IPS-11a (cell line): Measurements from ENCODE around the gene TRIM31.
"Not testable (repeated sequence)": the region's sequence is repeated elsewhere in the genome, so short reads cannot be mapped to it uniquely, and the experiment has no call there.

Experiments
- H3K4me3 ChIP-seq: one replicate; pipeline ENCODE4 v1.5.1; 2013; ENCODE audit warnings: low read depth, low read length, control low read depth

TRIM31 gene

DNA sequence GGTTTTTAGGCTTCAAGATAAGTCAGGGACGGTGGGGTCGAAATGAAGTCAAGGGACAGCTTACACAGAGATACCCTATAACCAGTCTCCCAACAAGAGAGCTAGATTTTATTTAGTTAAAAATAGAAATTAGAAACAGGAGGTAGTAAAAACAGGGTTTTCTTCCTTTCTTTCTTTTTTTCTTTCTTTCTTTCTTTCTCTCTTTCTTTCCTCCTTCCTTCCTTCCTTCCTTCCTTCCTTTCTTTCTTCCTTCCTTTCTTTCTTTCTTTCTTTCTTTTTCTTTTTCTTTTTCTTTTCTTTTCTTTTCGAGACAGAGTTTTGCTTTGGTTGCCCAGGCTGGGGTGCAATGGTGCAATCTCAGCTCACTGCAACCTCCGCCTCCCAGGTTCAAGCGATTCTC, 5.8 kb upstream of the TRIM31 start:
- not testable (repeated sequence) for H3K4me3 ChIP-seq

DNA sequence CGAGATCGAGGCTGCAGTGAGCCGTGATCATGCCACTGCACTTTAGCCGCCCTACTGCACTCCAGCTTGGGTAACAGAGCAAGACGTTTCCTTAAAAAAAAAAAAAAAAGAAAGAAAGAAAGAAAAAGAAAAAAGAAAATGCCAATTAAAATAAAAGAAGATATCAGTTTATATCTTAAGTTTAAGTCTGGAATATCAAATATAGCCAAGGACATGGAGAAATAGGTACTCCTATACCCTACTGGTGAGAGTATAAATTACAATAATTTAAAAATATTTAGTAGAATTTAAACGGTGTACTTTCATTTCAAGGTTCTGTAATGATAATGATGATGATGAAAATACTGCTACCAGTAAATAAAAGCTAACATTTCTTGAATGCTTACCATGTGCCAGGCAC, 3.8 kb upstream of the TRIM31 start:
- H3K4me3 ChIP-seq = no peak overlapping the region

DNA sequence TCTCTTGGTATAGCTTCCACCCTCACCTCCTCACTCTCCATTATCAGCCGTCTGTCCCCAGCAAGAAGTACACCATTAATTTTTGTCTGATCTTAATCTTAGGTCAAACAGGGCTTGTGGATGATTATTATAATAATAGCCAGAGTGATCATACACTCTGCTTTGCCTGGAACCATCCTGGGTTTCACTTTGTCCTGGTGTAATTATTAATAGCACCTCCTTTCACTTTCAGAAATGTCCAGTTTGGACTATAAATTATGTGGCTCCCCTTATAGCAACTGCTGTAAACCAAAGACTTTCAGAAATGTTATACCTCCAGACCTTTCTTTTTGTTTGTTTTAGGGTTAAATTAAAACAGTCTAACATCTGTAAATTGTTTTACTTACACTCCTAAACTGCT, 951 bp upstream of the TRIM31 start:
- H3K4me3 ChIP-seq = no peak overlapping the region

DNA sequence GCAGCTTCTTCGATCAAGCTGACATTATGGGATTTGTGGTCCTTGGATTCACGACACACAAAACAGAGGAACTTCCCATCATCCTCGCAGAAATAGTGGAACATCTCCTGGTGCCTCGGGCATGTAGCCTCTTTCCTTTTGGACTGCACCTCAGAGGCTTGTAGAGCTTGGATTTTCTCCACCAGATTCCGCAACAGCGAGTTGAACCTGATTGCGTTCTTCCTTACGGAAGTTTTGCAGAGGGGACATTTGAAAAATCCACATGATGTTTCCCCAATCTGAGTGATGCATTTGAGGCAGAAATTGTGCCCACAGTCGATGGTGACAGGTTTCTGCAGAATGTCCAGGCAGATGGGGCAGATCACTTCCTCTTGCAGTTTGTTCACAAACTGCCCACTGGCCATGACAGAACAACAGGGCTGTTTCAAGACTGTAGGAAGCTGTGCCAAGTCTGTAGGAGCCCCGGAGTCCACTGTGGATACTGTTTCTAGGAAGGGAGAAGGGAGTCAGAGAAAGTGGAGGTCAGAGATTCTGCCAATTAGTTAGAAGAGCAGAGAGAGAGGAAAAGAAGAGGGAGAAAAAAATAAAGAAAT, 392 bp downstream of the TRIM31 start:
- H3K4me3 ChIP-seq = no peak overlapping the region

DNA sequence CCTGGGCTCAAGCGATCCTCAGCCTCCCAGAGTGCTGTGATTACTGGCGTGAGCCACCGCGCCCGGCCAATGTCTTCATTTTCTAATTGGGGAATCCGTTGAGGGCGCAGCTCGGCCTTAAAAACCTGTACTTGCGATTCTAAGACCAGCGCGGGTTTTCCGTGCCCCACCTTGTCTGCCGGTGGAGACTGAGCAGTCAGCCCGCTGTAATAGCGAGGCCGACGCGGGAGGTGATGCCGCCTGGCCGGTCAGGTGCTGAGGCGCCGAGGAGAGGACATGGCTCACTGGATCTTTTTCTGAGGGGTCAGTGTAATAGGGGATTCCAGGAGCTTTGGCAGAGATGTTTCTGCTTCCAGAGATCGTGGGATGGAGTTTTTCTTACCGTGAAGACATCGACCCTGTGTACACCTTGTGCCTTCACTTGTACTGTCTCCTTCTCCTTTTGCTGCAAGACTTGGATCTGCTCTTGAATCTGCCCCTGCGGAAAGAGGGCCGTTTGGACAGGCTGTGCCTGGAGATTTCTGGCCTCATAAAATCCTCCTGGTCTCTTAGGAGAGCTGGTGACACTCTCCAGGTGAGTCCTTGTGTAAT, 1.5 kb downstream of the TRIM31 start:
- H3K4me3 ChIP-seq = no peak overlapping the region

DNA sequence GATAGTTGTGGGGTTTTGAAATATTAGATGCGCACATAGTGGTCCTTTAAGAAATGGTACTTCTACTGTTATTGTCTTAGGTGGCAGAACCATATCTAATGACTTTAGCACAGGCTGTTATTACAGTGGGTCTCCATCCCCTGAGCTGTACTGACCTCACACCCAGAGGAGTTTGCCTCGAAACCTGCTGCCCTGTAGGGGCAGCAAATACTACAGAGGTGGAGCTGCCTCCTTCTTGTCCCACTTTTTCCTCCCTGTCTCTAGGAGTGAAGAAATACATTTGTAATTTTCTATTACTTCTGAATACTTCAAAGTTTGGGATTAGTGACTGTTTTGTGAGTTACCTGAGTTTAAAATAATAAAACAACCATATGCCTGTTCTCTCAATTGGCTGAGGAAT, 8.2 kb downstream of the TRIM31 start:
- H3K4me3 ChIP-seq = no peak overlapping the region

DNA sequence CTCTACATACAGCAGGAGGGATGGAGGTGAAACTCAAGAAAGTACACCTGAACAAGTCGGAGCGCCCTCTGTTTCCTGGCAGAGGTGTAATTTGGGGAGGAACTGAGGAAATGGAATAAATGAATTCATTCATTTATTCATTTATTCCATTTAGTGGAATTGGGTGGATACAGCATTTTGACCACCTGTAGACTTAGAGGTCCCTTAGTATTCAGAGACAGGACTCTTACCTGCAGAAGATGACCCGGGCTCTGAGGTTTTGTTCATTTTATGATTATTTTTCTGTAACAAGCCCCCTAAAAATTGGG, 9.1 kb downstream of the TRIM31 start:
- H3K4me3 ChIP-seq = peak overlapping the region; percentile 34

DNA sequence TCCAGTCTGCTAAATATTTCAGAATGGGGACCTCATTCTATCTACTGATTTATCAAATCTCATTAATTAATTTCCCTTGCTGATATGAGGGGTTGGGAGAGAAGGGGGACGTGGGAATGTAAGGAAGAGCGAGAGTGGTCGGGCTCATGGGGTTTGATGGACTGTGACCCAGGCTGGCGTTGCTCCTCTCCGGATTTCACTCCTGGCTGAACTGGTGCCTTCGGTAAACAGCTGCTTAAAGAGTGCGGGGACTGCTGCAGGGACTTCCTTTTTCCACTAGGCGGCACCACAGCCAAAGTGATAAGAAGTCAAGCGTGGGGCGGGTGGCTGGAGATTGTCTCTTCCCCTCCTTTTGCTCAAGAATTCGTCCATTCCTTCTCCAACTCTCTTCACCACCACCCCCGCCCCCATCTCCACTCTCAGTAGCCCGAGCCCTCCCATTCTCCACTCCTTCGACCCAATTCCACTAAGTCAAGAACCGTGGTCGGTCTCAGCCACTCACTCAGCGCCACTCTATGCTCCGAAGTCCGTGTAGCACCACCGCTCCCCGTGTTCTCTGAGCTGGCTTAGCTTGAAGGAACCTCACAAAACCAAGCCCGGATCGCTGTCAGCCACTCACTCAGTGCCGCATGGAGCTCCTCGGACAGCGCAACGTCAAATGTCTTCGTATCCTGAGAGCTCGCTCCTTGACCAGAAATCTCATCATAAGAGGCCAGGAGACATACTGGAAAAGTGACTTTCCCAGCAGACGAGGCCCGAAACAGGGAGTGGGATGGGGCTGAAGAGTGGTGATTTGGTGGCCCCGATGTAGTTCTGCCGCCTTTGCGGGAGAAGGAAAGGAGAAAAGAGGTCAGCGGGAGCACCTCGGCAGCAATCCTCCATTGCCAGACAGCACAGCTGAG, 9.7 kb downstream of the TRIM31 start:
- peak overlapping the region; percentile 34 for H3K4me3 ChIP-seq

DNA sequence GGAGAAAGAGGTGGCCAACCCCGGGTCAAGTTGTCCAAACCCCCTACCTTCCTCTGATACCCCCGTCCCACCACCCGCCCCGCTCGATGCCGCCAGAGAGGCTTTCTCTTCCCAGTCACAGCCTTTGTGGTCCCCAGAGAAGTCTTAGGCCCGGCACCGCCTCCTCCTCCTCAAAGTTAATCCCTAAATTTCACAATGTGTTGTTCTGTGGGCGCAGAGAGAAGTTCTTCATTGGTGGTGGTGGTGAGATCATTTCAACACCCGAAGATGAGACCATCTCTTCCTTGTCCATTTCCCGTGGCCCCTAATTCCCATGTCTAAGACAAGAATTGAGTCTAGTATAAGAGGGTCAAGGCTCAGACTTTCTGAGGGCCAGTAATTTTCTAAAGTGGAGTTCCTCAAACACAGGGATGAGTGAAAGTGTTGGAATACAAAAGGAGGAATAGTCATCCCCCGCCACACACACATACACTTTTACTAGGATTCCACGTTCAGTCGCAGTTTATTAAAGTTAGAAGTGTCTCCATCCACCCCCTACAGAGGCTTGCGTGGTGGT, 10.4 kb downstream of the TRIM31 start:
- no peak overlapping the region for H3K4me3 ChIP-seq

DNA sequence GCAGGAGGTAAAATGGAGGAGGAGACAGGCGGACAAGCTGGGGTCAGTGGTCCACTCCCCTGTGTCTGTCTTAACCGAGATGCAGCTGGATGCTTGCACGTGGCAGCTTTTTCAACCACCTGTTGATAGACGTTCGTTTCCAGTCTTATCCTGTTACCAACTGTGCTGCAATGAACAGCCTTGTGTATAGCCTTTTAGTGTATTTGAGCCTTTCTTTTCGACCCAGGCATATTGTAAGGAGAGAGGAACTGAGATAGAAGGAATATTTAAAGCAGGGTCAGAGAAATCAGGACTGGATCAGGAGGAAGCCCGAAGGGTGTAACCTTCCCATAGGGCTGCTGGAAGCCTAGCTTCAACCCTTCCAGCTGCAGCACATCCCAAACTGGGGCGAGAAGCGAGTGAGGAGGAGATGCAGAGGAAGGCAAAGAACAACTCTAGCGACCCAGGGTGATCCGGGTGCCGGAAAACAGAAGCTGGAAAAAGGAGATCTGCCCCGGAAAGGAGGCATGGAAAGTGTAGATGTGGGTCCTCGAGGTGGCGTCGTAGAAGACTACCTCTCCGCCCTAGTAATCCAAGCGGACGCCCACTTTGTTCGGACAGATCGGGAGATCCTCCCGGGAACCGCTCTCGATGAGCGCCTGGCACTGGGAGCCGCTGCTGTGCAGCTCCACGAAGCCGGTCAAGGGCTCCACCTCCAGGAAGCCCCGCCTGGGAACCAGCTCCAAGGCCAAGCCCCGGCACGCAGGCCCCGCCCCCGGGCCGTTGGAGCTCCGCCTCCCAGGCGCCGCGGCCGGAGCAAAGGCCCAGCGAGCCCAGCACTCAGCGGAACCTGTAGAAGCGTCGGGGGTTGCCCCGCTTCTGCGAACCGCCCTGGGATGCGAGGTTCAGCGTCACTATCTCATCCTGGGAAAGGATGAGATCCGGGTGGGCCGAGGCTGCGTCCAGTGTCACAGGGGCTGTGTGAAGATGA, 11.2 kb downstream of the TRIM31 start:
- peak overlapping the region; percentile 14 for H3K4me3 ChIP-seq

DNA sequence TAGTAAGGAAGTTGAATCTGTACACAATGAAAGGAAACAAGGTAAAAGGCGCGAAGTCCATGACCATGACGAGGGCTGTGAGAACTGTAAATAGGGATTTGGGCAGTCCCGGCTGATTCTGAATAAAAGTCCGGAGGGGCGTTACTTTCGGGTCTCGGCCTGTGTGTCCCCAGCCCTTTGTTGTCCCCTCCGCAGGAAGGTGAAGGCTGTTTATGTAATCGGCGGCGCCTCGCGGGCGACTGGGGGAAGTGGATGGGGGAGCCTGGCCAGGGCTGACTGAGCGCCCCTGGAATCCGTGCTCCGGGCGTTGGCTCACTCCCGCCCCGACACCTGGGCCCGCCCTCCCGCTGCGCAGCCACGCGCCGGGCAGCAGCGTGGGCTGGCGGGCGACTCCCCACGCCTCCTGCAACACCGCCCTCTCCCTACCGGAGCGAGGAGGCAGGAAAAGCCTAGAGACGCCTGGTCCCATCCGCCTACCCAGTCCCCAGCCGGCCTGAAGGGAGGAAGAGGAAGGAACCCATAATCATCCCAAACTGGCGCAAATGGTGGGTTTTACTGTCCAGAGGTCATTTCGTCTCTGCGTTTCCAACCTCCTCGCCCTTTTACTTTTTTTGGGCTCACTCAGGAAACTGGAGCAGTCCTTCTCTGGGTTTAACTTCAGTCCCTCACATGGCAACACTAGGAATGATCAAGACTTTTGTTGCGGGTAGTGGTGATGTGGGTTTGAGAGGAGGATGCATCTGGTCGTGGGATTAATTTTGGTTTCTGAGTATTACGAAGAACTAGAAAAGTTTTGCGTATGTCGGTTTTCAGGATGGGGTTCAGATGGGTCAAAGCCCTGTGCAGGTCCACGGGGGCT, 12.1 kb downstream of the TRIM31 start:
- peak overlapping the region; percentile 14 for H3K4me3 ChIP-seq

DNA sequence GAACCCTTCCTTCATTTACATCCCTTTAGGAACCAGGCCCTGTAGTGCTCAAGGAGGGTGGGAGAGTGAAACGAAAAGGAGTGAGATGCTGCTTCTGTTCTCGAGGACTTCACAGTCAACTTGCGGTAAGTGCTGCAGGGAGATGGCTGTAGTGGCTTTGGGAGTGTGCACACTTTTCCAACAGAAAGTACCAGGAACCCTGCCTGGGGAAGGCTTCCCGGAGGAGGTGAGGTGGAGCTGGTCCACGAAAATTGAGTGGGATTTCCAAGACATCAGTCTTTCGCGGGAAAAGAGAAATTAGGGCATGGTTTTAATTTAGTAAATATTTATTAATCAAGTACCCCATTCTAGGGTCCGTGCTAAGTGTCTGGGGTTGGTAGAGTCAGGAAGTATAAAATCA, 12.7 kb downstream of the TRIM31 start:
- no peak overlapping the region for H3K4me3 ChIP-seq

DNA sequence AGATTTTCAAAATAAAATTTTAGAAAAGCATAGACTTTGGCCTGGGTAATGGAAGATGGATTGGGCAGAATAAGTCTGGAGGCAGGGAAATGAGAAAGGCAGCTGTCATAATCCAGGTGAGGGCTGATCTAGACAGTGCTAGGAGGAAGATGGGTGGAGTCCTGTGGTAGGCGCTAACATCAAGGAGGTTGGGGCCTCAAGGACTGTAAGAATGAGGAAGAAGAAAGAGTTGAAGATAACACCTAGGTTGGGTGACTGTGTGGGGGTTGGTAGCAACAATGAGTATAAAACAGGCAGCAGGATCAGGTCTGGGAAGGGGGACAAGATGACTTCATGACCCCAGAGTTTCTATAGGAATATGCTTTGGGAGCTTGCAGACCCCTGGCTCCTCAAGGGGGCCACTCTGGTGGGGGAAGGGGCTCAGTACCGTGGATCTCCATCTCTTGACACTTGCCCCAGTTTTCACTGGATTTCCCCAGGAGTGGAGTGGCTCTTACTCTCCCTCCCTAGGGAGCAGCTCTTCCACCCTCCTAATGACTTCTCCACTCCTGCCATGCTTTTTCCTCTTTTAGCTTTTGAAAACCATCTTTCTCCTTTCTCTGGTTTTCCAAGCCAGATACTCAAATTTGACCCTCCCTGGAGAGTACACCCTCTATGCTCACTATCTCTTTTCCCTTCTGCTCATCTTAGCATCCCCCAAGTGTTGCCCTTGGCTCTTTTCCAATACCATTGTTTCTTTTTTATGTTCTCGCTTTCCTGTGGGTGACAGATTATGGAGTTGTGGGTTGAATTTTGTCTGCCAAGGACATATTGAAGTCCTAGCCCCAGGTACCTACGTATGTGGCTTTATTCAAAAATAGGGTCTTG, 14.8 kb downstream of the TRIM31 start:
- H3K4me3 ChIP-seq = no peak overlapping the region

DNA sequence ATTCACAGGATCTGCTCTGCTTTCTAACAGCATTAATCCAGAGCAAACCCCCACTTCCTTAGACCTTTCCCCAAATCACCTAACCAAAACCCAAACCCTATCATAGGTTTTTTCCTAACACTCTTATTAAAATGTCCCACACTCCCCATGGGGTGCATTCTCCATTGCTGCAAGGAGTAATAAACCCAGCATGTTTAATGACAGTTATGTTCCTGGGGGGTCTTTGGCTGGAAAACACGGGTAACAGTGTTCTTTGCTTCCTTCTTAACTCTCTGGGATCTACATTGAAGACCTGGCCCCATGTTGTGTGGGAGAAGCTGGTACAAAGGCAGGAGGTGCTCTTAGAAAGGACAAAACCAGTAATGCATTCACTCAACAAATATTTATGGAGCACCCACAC, 16.1 kb downstream of the TRIM31 start:
- no peak overlapping the region for H3K4me3 ChIP-seq

DNA sequence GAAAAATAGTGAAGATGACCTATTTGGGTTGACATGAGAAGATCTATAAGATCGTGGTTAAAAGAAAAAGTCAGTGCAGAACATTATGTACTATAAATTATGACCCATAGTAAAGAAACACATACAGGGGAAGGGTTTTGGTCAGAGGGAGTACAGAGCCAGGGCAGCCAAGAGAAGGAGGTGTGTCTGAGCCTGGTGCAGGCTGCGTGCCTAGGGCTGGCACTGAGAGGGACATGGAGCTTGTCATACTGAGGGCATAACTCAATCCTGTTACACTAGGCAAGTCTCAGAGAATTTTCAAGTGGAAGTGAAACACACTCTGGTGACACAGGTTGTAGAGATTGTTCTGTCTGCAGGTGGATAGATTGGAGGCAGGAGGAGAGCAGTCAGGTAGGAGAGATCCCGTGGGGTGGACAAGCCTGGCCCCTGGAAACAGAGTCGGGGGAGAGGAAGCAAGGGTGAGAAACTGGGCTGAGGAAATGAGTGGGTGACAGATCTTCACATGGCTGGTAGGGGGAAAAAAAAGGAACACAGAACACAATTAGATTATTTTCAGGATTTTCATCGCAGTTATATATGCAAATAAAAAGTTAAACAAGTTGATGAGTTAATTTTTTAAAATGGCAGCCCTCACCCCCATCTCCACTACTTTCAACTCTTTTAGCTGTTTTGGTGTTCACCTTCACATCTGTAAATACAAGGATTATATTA, 18.8 kb downstream of the TRIM31 start:
- no peak overlapping the region for H3K4me3 ChIP-seq

DNA sequence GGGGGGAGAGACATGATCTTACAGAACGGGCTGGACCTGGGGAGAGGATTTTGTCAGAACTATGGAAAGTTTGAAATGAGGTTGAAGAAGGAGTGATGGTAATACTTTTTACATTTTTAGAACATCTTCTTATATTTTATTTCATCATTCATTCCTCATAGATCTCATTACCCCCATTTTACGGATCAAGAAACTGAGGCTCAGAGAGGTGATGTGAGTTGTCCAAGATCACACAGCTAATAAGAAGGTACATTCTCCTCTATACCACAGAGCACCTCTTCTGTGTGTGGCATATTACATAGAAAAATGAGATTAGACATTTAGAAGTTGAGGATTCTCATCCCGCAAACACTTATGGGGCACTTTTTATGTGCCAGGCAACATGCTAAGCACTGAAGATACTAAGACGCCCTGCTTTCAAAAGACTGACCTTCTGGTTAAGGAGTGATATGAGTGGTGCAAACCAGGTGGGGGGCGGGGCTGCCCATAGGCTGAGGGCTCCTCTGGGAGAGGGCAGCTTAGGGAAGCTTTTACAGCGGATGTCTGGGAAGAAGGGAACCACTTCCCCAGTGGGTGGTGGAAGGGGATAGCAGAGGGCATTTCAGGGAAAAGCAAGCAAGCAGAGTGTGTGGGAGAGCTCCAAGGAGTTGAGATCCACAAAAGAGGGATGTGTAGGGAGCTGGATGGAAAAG, 19.9 kb downstream of the TRIM31 start:
- H3K4me3 ChIP-seq = no peak overlapping the region

DNA sequence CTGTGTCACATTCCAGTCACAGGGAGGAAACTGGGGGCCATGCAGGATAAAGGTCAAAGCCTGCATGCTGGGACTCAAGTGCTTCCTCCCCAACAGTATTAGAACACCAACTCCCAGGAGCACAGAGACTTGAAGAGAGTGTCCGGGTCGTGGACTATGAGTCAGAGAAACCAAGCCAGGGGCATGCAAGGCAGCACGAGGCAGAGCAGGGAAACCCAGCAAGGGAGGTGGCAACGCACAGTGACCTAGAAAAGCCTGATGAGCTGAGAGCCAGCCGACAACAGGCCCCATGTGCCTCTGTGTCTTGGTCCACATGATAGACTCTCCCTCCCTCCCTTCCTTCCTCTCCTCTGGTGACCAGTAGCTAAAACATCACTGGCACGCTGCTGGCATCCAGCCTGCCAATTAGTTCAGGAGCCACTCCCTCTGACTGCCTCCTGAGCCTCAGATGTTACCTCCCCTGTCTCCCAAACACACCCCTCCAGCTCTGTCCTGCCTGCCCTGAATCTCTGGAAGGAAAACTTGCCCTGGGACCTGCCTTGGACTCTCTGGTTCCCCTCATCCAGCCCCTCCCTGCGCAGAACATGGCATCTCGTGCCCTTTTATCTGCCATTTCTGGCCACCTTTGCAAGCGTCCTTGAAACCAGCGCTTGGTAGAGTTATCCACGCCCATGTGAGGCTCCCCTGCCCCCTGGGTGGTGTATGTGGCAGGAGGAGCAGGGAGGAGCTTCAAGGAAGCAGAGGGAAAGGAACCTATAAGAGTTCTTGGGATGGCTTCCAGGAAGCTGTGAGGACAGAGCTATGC, 21.1 kb downstream of the TRIM31 start:
- no peak overlapping the region for H3K4me3 ChIP-seq
